Astrocyte (in vitro differentiated cells and primary cell): ENCODE measurements around the gene AADAT. TPM values are rescaled to one million over a fixed set of nuclear protein-coding genes. Genes with fewer than 3 reads are reported as not detected.

Experiments used
- DNase-seq: peaks from one replicate; pipeline ENCODE4 v3.0.0-alpha.2; 2010; ENCODE audit warnings: low read depth
- FAIRE-seq: peaks from 2 replicates; lab custom pipeline; 2011; peaks lifted over from hg19 to GRCh38; lab: Jason Lieb, UNC
- H2AFZ ChIP-seq: 2 replicates; pipeline ENCODE4 v1.6.0; 2012; ENCODE audit warnings: low read depth, low read length, inconsistent platforms
- H3K27ac ChIP-seq: 2 replicates; pipeline ENCODE4 v1.5.1; 2011; ENCODE audit warnings: low read depth, low read length, inconsistent platforms
- H3K27me3 ChIP-seq: 2 replicates; pipeline ENCODE4 v1.6.0; 2011; ENCODE audit warnings: low read length, inconsistent platforms; ENCODE audit not compliant: insufficient read depth
- H3K36me3 ChIP-seq: 2 replicates; pipeline ENCODE4 v1.5.1; 2011; ENCODE audit warnings: low read length, inconsistent platforms; ENCODE audit not compliant: insufficient read depth
- H3K4me1 ChIP-seq: 2 replicates; pipeline ENCODE4 v1.5.1; 2011; ENCODE audit warnings: low read length, inconsistent platforms; ENCODE audit not compliant: insufficient read depth
- H3K4me2 ChIP-seq: 2 replicates; pipeline ENCODE4 v1.6.0; 2012; ENCODE audit warnings: low read length, inconsistent platforms
- H3K4me3 ChIP-seq: 2 replicates; pipeline ENCODE4 v1.5.1; 2011; ENCODE audit warnings: low read depth, mild to moderate bottlenecking, low read length, inconsistent platforms; ENCODE audit not compliant: insufficient read depth
- H3K79me2 ChIP-seq: 2 replicates; pipeline ENCODE4 v1.6.0; 2012; ENCODE audit warnings: mild to moderate bottlenecking, low read length, inconsistent platforms; ENCODE audit not compliant: insufficient read depth
- H3K9ac ChIP-seq: 2 replicates; pipeline ENCODE4 v1.6.0; 2012; ENCODE audit warnings: mild to moderate bottlenecking, low read length, inconsistent platforms
- H3K9me3 ChIP-seq: 2 replicates; pipeline ENCODE4 v1.5.1; 2012; ENCODE audit warnings: low read depth, mild to moderate bottlenecking, low read length, inconsistent platforms; ENCODE audit not compliant: insufficient read depth
- H4K20me1 ChIP-seq: 2 replicates; pipeline ENCODE4 v1.6.0; 2012; ENCODE audit warnings: low read length, inconsistent platforms; ENCODE audit not compliant: insufficient read depth
- H3K27ac Mint-ChIP-seq: one replicate; pipeline ENCODE4 v1.8.0; 2021; ENCODE audit warnings: mild to moderate bottlenecking, mixed read lengths; ENCODE audit not compliant: unreplicated experiment
- H3K27me3 Mint-ChIP-seq: one replicate; pipeline ENCODE4 v1.8.0; 2021; ENCODE audit warnings: low read depth, mixed read lengths; ENCODE audit not compliant: unreplicated experiment
- H3K36me3 Mint-ChIP-seq: one replicate; pipeline ENCODE4 v1.8.0; 2021; ENCODE audit warnings: low read depth, mixed read lengths; ENCODE audit not compliant: unreplicated experiment
- H3K4me1 Mint-ChIP-seq: one replicate; pipeline ENCODE4 v1.8.0; 2021; ENCODE audit warnings: low read depth, mixed read lengths; ENCODE audit not compliant: unreplicated experiment
- H3K4me3 Mint-ChIP-seq: one replicate; pipeline ENCODE4 v1.8.0; 2021; ENCODE audit warnings: mild to moderate bottlenecking, moderate library complexity, mixed read lengths; ENCODE audit not compliant: unreplicated experiment
- H3K9me3 Mint-ChIP-seq: one replicate; pipeline ENCODE4 v1.8.0; 2021; ENCODE audit warnings: mild to moderate bottlenecking, mixed read lengths; ENCODE audit not compliant: unreplicated experiment
- CTCF ChIP-seq: IDR thresholded peaks from 2 replicates; pipeline ENCODE4 v1.5.1; 2011; ENCODE audit warnings: low read depth, mild to moderate bottlenecking, inconsistent platforms, low read length, moderate library complexity; ENCODE audit not compliant: insufficient read depth
- EZH2 ChIP-seq: IDR thresholded peaks from 2 replicates; pipeline ENCODE4 v1.6.1; 2012; ENCODE audit warnings: mild to moderate bottlenecking, low read length, inconsistent platforms; ENCODE audit not compliant: insufficient read depth
- total RNA-seq: library from RNA; stranded (reverse); gene quantifications from 2 replicates; pipeline ENCODE4 v1.2.1, GENCODE V29; 2021

The AADAT gene
- total RNA-seq, 1 donor from 2014 or later: 10.5 TPM

- H3K9me3 Mint-ChIP-seq: no peaks in the 10 kb centered on the region
- H2AFZ ChIP-seq: no peak overlapping the region
- no peak for FAIRE-seq
- H3K9me3 ChIP-seq: no peaks in the 10 kb centered on the region
- H3K27ac ChIP-seq: no peak overlapping the region
- no peak overlapping the region for H3K4me2 ChIP-seq
- no peaks in the 10 kb centered on the region for H3K4me1 ChIP-seq
- no peaks in the 10 kb centered on the region for H4K20me1 ChIP-seq
- no peaks in the 10 kb centered on the region for H3K27me3 ChIP-seq
- no peak for TF ChIP-seq CTCF
- no peak for TF ChIP-seq EZH2
- peaks cover 11% of the 10 kb centered on the region for H3K4me1 Mint-ChIP-seq
- H3K79me2 ChIP-seq: peaks cover 2% of the 10 kb centered on the region
- H3K27ac Mint-ChIP-seq: no peak overlapping the region
- H3K4me3 Mint-ChIP-seq: no peak overlapping the region
- DNase-seq: no peak
- H3K36me3 ChIP-seq: no peaks in the 10 kb centered on the region
- H3K27me3 Mint-ChIP-seq: no peaks in the 10 kb centered on the region
- H3K4me3 ChIP-seq: no peak overlapping the region
- H3K9ac ChIP-seq: no peak overlapping the region
- H3K36me3 Mint-ChIP-seq: peaks cover 6% of the 10 kb centered on the region
Observed at GRCh38 chr4:170022211-170022610, 67.5 kb downstream of the AADAT start.

- no peak overlapping the region for H3K9ac ChIP-seq
- H3K4me2 ChIP-seq: no peak overlapping the region
- H3K4me3 ChIP-seq: no peak overlapping the region
- no peaks in the 10 kb centered on the region for H3K9me3 ChIP-seq
- H4K20me1 ChIP-seq: peaks cover 4% of the 10 kb centered on the region
- no peaks in the 10 kb centered on the region for H3K79me2 ChIP-seq
- Mint-ChIP-seq H3K4me3 (no peak overlapping the region), H3K27me3 (no peaks in the 10 kb centered on the region), H3K36me3 (peaks cover 4% of the 10 kb centered on the region), H3K4me1 (peaks cover 24% of the 10 kb centered on the region), H3K9me3 (no peaks in the 10 kb centered on the region), H3K27ac (peak overlapping the region; percentile 30)
- DNase-seq (no peak), FAIRE-seq (no peak)
- H3K27ac ChIP-seq: no peak overlapping the region
- no peaks in the 10 kb centered on the region for H3K27me3 ChIP-seq
- TF ChIP-seq CTCF (no peak), EZH2 (no peak)
- H3K4me1 ChIP-seq: no peaks in the 10 kb centered on the region
- no peak overlapping the region for H2AFZ ChIP-seq
- H3K36me3 ChIP-seq: no peaks in the 10 kb centered on the region
Observed at GRCh38 chr4:170017252-170017651, 72.5 kb downstream of the AADAT start.

GRCh38 chr4:170015285-170015684 lies 74.5 kb downstream of the AADAT start:
- no peak overlapping the region for H3K27ac Mint-ChIP-seq

More at GRCh38 chr4:170015285-170015684, 74.5 kb downstream of the AADAT start:
- Histone ChIP-seq H3K79me2 (no peaks in the 10 kb centered on the region), H3K4me1 (no peaks in the 10 kb centered on the region), H3K27ac (no peak overlapping the region), H3K27me3 (no peaks in the 10 kb centered on the region), H3K4me3 (no peak overlapping the region), H3K9ac (no peak overlapping the region), H3K9me3 (no peaks in the 10 kb centered on the region), H2AFZ (no peak overlapping the region), H3K36me3 (no peaks in the 10 kb centered on the region), H3K4me2 (no peak overlapping the region), H4K20me1 (peaks cover 4% of the 10 kb centered on the region)
- TF ChIP-seq EZH2 (no peak), CTCF (no peak)
- peaks cover 6% of the 10 kb centered on the region for H3K36me3 Mint-ChIP-seq
- no peak overlapping the region for H3K4me3 Mint-ChIP-seq
- H3K27me3 Mint-ChIP-seq: no peaks in the 10 kb centered on the region
- H3K4me1 Mint-ChIP-seq: peaks cover 24% of the 10 kb centered on the region
- no peaks in the 10 kb centered on the region for H3K9me3 Mint-ChIP-seq
- FAIRE-seq (no peak), DNase-seq (no peak)
